ENCODE results near the gene SLC33A1. TPM values are rescaled to one million over a fixed set of nuclear protein-coding genes. Genes with fewer than 3 reads are reported as not detected.

SLC33A1 gene
- total RNA-seq, 1 donor from 2014 or later, result 19.7 TPM

GRCh38 chr3:155876503-155876902, 22.3 kb upstream of the SLC33A1 start:
- Mint-ChIP-seq H3K27ac (ENCODE audit: unreplicated experiment) (peak overlapping the region; percentile 97), H3K4me3 (ENCODE audit: unreplicated experiment) (peak overlapping the region; percentile 74), H3K36me3 (ENCODE audit: unreplicated experiment) (no peaks in the 10 kb centered on the region), H3K9me3 (ENCODE audit: unreplicated experiment) (peaks cover 13% of the 10 kb centered on the region), H3K4me1 (ENCODE audit: low read depth, unreplicated experiment) (peaks cover 37% of the 10 kb centered on the region), H3K27me3 (ENCODE audit: unreplicated experiment) (peaks cover 6% of the 10 kb centered on the region)
- TF ChIP-seq CTCF (IDR thresholded peaks at IDR 0.05; ENCODE audit: partially characterized antibody, unreplicated experiment), result no peak
- no peak for DNase-seq

- Mint-ChIP-seq H3K4me3 (ENCODE audit: unreplicated experiment) (peak overlapping the region; percentile 74), H3K27ac (ENCODE audit: unreplicated experiment) (peak overlapping the region; percentile 97), H3K4me1 (ENCODE audit: low read depth, unreplicated experiment) (peaks cover 37% of the 10 kb centered on the region), H3K27me3 (ENCODE audit: unreplicated experiment) (peaks cover 6% of the 10 kb centered on the region), H3K9me3 (ENCODE audit: unreplicated experiment) (peaks cover 13% of the 10 kb centered on the region), H3K36me3 (ENCODE audit: unreplicated experiment) (no peaks in the 10 kb centered on the region)
- no peak for DNase-seq
- no peak for TF ChIP-seq CTCF (IDR thresholded peaks at IDR 0.05; ENCODE audit: partially characterized antibody, unreplicated experiment)
Observed at GRCh38 chr3:155876037-155876436, 21.8 kb upstream of the SLC33A1 start.

GRCh38 chr3:155872904-155873646, 18.8 kb upstream of the SLC33A1 start:
- no peak for DNase-seq
- Mint-ChIP-seq H3K27me3 (ENCODE audit: unreplicated experiment) (peaks cover 10% of the 10 kb centered on the region), H3K27ac (ENCODE audit: unreplicated experiment) (no peak overlapping the region), H3K9me3 (ENCODE audit: unreplicated experiment) (peaks cover 20% of the 10 kb centered on the region), H3K4me3 (ENCODE audit: unreplicated experiment) (peak overlapping the region; percentile 96), H3K4me1 (ENCODE audit: low read depth, unreplicated experiment) (peaks cover 29% of the 10 kb centered on the region), H3K36me3 (ENCODE audit: unreplicated experiment) (no peaks in the 10 kb centered on the region)
- no peak for TF ChIP-seq CTCF (IDR thresholded peaks at IDR 0.05; ENCODE audit: partially characterized antibody, unreplicated experiment)

GRCh38 chr3:155871746-155872158, 17.5 kb upstream of the SLC33A1 start:
- Mint-ChIP-seq H3K4me3 (ENCODE audit: unreplicated experiment) (peak overlapping the region; percentile 96), H3K9me3 (ENCODE audit: unreplicated experiment) (peaks cover 18% of the 10 kb centered on the region), H3K27ac (ENCODE audit: unreplicated experiment) (peak overlapping the region; percentile 79), H3K4me1 (ENCODE audit: low read depth, unreplicated experiment) (peaks cover 19% of the 10 kb centered on the region), H3K27me3 (ENCODE audit: unreplicated experiment) (peaks cover 10% of the 10 kb centered on the region), H3K36me3 (ENCODE audit: unreplicated experiment) (no peaks in the 10 kb centered on the region)
- DNase-seq, result no peak
- TF ChIP-seq CTCF (IDR thresholded peaks at IDR 0.05; ENCODE audit: partially characterized antibody, unreplicated experiment), result no peak
